ENCODE data around the gene DNAJC22.
"Not testable (repeated sequence)": the region's sequence is repeated elsewhere in the genome, so short reads cannot be mapped to it uniquely, and the experiment has no call there.

DNAJC22 gene

DNA sequence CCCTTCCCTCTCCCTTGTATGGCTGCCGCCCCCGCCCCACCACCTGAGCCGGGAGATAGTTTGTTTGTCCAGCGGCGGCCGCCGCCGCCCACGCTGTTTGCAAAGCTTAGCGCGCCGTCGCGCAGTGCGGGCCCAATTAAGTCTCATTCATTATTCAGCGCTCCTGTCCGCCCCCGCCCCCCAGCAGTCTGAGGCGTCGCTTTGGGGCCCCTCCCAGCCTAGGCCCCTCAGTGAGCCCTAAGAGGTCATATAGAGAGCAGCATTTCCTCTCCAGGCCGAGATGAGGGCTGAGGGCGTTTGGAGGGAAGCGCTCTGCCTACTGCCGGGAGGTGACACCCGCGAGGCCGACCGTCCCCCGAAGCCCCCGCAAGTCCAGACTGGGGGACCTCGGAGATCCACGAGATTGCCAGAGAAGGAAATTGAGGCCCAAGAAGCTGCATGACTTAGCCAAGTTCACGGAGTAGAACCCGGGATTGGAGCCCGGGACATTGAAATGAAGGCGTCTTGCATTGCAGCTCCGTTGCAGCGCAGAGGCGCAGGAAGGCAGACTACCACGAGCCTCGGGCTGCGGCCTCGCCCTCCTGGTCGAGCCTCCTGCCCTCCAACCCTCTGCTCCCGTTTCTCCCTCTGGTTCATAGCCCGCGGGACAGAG lies at the start of gene DNAJC22:
DNAJC22 (plus strand) TSS at position 230 of the 652 bp plus-strand sequence. CDS start 1,985 bp downstream, outside the sequence.
- peak; percentile 72 for DNase-seq

DNA sequence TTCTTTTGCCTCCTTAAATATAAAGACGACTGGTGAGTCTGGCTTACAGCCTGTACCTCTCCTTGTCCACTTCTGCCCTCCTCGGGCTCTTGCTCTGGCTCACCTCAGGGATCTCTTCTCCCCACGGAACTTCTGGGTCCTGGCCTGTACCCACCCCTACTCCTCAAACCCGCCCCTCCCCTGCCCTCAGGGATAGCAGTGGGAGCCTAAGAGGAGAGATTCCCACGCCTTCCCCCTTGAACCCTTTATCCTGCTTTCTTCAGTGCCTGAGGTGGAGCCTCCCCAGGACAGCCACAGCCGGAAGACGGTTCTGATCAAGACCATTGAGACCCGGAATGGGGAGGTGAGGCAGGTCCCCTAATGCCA lies 49.0 kb upstream of the DNAJC22 start:
- no peak for DNase-seq

DNA sequence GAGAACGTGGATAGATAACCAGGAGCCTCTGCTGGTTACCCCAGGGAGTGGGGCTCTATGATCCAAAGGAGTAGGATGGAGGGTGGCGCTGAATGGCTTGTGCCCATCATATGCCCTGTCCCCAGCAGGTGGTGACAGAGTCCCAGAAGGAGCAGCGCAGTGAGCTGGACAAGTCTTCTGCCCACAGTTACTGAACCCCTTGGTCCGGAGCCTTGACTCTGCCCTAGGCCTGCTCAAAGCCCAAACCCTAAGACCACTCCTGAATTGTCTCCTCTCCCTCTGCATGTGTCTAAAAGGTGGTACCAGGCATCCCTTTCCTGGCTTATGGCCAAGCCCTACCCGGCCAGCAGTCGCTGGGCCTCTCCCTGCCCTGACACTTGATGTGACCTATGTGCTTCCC lies 48.5 kb upstream of the DNAJC22 start:
- DNase-seq: no peak

DNA sequence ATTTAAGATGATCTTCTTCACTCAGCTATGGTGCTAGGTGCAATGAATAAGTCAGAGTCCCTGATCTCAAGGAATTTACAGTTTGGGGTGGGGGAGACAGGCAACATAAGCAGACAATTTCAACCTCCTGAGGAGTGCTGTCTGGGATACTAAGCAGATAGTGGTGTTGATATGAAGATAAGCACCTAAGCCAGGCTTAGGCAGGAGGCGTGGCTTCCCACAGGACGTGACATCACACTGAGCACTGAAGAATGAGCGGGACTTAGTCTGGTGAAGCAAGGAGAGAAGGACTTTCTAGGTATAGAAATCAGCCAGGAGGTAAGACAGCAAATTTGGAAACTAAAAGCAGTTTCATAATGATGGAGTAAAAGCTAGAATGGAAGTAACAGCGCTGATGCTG lies 44.9 kb upstream of the DNAJC22 start:
- no peak for DNase-seq

DNA sequence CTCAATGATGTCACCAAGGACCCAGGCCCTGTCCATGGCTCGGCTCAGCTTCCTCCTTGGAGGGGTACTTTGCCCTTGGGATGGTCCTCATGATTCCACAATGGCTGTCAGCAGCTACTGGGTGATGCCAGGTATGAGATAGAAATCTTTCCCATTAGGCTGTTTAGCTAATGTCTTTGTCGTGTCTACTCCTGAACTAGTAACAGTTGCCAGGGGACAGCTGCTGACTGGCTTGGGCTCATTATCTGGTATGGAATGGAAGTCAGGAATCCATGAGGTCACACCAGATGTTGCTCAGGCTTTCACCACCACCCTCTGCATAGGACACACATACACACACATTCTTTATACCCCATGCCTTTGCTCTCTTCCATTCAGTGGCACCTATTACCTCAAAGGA lies 42.5 kb upstream of the DNAJC22 start:
- DNase-seq: no peak

DNA sequence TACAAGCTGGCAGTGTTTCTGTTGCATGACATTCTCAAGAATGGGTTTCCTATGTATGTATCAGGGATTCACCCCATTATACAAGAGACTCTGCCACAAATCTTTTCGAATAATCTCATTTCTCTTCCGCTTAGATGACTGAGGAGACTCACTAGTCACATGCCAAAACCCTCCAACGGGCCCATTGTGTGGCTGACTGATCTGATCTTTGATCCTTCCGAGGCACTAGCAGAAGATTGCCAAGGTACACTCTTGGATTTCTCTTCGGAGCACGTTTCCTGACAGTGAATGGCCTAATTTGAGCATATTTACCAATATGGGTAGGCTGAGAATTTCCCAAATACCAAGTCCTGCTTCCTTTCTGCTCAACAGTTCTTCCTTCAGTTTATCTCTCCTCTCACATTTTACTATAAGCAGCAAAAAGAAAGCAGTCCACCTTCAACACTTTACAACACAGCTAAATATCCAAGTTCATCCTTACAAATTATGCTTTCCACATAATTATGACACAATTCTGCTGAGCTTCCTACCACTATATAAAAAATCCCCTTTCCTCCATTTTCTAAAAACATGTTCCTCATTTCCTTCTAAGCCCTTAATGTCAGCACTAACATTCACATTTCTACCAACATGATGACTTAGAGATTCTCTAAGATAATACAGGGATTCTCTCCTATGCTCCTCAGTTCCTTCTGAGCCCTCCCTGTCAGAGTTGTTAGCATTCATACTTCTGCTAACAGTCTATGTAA lies 40.8 kb upstream of the DNAJC22 start:
- DNase-seq: no peak

DNA sequence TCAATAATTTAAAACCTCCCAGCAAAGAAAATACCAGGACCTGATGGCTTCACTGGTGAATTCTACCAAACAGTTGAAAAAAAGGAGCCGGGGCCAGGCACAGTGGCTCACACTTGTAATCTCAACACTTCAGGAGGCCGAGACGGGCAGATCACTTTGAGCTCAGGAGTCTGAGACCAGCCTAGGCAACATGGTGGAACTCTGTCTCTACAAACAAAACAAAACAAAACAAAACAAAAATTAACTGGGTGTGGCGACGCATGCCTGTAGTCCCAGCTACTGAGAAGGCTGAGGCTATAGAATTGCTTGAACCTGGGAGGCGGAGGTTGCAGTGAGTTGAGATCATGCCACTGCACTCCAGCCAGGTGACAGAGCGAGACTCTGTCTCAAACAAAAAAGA lies 37.3 kb upstream of the DNAJC22 start:
- no peak for DNase-seq

DNA sequence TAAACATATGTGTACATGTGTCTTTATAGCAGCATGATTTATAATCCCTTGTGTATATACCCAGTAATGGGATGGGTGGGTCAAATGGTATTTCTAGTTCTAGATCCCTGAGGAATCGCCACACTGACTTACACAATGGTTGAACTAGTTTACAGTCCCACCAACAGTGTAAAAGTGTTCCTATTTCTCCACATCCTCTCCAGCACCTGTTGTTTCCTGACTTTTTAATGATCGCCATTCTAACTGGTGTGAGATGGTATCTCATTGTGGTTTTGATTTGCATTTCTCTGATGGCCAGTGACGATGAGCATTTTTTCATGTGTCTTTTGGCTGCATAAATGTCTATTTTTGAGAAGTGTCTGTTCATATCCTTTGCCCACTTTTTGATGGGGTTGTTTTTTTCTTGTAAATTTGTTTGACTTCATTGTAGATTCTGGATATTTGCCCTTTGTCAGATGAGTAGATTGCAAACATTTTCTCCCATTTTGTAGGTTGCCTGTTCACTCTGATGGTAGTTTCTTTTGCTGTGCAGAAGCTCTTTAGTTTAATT lies 36.2 kb upstream of the DNAJC22 start:
- not testable (repeated sequence) for DNase-seq

DNA sequence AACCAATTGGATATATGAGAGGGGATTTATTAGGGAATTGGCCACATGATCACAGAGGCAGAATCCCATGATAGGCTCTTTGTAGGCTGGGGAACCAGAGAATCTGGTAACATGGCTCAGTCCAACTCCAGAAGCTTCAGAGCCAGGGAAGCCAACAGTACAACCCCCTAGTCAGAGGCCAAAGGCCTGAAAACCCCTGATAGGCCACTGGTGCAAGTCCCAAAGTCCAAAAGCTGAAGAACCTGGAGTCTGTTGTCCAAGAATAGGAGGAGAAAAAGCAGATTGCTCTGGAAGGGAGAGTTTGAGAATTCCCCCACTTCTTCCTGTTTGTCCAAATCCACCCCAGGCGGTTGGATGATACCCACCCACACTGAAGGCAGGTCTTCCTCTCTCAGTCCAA lies 31.9 kb upstream of the DNAJC22 start:
- no peak for DNase-seq

DNA sequence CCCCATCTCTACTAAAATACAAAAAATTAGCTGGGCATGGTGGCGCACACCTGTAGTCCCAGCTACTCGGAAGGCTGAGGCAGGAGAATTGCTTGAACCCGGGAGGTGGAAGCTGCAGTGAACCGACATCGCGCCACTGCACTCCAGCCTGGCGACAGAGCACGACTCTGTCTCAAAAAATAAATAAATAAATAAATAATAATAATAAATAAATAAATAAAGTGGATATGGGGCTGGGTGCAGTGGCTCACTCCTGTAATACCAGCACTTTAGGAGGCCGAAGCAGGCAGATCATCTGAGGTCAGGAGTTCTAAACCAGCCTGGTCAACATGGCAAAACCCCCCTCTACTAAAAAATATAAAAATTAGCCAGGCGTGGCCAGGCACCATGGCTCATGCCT lies 29.6 kb upstream of the DNAJC22 start:
- not testable (repeated sequence) for DNase-seq

DNA sequence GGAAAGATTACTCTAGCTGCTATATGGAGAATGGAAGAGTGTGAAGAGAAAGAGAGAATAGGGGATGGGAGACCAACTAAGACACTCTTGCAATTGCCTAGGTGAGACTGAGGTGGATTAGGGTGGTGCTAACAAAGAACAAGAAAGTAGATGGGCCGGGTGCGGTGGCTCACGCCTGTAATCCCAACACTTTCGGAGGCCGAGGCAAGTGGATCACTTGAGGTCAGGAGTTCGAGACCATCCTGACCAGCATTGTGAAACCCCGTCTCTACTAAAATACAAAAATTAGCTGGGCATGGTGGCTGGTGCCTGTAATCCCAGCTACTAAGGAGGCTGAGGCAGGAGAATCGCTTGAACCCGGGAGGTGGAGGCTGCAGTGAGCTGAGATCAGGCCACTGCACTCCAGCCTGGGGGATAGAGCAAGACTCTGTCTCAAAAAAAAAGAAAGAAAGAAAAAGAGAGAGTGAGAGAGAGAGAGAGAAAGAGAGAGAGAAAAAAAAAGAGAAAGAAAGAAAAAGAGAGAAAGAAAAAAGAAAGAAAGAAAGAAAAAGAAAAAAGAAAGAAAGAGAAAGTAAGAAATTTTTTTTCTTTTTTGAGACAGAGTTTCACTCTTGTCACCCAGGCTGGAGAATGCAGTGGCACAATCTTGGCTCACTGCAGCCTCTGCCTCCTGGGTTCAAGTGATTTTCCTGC lies 26.1 kb upstream of the DNAJC22 start:
- not testable (repeated sequence) for DNase-seq

DNA sequence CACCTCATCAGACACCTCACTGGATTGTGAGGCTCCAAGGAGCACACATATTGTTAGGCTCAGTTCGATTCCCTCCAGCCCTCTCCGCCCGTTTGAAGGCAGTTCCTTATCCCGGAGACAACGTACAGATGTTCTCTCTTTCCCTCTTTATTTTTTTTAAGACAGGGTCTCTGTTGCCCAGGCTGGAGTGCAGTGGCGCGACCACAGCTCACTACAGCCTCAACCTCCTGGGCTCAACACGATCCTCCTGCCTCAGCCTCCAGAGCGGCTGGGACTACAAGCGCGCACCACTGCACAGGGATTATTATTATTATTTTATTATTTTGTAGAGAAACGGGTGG lies 24.4 kb upstream of the DNAJC22 start:
- DNase-seq: no peak

DNA sequence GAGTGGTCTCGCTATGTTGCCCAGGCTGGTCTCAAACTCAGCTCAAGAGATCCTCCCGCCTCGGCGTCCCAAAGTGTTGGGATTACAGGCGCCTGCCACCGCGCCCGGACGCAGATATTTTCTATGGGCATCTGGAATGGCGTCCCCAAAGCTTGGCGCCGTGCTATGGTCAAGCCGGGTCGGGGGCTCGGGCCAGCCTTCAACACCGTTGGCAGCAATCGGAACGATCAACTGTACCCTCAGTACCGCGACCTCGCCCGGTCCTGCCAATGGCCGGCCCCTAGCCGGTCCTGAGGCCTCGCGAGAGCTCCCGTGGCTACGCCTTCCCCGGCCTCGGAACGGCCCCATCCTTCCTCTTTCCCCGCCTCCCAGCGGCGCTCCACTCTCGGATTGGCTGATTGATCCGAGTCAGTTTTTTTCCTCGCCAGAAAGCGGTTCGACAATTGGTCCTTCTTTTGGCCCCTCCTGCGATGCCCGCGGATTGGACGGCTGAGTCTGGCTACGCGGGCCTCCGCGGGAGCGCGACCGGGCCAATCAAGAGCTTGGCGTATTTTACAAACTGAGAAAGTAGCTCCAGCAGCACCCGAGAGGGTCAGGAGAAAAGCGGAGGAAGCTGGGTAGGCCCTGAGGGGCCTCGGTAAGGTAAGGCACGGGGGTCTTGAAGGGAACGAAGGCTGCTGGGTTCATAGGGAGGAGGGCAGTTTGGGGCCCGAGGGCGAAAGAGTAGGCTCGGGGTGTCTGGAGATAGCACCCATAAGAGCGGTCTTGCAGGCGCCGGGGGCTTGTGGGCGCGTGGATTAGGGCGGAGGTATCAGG lies 23.8 kb upstream of the DNAJC22 start, which contains the start of gene TROAP:
TROAP (plus strand) TSS at position 548 of the 816 bp plus-strand sequence. CDS start 354 bp downstream, outside the sequence.
- DNase-seq: peak; percentile 100

DNA sequence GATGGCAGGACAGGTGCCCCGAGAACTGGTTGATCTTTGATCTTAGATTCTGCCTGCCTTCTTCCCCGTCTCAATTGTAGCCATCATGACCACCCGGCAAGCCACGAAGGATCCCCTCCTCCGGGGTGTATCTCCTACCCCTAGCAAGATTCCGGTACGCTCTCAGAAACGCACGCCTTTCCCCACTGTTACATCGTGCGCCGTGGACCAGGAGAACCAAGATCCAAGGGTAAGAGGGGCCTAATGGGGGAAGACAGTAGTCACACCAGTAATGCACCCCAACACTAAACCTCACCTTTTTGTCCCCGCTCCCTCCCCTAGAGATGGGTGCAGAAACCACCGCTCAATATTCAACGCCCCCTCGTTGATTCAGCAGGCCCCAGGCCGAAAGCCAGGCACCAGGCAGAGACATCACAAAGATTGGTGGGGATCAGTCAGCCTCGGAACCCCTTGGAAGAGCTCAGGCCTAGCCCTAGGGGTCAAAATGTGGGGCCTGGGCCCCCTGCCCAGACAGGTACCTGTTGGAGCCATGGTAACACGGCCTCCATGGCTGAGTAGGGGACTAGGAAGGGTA lies 23.1 kb upstream of the DNAJC22 start:
- no peak for DNase-seq

DNA sequence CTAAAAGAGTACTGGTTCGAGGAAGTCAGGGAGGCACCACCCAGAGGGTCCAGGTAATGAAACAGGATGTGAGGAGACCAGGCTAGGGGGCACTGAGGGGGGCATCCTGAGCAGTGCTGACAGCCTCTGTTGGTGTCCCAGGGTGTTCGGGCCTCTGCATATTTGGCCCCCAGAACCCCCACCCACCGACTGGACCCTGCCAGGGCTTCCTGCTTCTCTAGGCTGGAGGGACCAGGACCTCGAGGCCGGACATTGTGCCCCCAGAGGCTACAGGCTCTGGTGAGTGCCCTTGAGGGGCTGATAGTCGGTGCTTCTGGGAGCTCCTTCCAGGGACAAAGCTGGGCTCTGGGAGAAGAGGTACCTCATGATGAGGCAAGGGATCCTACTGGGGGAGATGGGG lies 21.1 kb upstream of the DNAJC22 start:
- DNase-seq: no peak

DNA sequence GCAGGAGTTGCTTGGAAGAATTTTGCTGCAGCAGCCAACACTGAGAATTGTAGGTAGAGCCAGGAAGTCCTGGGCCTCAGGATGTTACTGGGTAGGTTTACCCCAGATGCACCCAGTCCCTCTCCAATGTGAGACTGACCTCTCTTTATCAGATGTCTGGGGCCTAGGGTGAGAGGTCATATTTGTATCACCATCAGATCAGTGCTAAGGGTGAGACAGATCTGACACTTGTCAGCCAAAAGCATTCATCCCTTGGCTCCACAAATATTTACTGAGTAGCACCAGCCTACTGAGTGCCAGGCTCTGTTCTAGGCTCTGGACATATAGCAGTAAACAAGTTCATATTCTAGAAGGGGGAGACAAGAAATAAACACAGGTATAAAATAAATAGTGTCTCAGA lies 19.3 kb upstream of the DNAJC22 start:
- DNase-seq: no peak

DNA sequence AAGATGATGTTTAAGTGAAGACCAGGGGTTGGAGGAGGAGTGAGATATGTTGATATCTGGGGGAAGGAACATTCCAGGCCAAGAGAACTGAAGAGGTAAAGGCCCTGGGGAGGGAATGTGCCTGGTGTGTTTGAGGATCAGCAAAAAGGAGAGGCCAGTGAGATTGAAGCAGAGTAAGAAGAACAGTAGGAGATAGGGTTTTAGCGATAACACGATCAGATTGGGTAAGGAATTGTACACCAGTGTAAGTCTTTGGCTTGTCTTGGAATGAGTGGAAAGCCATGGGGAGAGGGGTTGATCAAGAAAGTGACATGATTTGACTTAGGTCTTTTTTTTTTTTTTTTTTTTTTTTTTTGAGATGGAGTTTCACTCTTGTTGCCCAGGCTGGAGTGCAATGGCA lies 18.8 kb upstream of the DNAJC22 start:
- no peak for DNase-seq

DNA sequence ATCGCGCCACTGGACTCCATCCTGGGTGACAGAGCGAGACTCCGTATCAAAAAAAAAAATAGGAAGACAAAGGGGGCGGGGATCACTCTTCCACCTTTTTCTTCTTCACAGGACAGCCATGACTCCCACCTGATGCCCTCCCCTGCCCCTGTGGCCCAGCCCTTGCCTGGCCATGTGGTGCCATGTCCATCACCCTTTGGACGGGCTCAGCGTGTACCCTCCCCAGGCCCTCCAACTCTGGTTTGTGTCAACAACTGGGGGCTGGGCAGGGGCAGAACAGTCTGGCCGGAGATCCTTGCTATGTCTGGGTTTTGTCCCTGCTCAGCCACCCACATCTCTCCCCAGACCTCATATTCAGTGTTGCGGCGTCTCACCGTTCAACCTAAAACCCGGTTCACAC lies 17.9 kb upstream of the DNAJC22 start:
- DNase-seq: no peak

DNA sequence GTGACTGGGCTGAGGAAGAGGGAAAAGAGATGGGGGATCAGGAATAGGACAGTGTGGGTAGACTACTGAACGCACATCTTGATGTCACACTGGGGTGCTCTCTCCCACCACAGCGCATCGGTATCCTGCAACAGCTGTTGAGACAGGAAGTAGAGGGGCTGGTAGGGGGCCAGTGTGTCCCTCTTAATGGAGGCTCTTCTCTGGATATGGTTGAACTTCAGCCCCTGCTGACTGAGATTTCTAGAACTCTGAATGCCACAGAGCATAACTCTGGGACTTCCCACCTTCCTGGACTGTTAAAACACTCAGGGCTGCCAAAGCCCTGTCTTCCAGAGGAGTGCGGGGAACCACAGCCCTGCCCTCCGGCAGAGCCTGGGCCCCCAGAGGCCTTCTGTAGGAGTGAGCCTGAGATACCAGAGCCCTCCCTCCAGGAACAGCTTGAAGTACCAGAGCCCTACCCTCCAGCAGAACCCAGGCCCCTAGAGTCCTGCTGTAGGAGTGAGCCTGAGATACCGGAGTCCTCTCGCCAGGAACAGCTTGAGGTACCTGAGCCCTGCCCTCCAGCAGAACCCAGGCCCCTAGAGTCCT lies 16.6 kb upstream of the DNAJC22 start:
- no peak for DNase-seq

DNA sequence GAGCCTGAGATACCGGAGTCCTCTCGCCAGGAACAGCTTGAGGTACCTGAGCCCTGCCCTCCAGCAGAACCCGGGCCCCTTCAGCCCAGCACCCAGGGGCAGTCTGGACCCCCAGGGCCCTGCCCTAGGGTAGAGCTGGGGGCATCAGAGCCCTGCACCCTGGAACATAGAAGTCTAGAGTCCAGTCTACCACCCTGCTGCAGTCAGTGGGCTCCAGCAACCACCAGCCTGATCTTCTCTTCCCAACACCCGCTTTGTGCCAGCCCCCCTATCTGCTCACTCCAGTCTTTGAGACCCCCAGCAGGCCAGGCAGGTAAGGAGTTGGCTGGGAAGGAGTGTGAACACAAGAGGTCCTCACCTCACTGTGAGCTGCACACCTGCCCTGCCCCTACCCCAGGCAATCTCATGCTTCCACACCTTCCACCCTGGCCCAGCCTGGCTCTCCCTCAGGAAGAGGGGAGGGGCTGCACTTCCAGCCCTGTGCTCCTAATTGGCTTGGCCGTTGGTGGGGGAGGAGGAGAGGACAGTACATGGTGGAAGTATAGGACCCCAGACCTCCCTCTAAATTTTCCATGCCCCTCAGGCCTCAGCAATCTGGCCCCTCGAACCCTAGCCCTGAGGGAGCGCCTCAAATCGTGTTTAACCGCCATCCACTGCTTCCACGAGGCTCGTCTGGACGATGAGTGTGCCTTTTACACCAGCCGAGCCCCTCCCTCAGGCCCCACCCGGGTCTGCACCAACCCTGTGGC lies 15.9 kb upstream of the DNAJC22 start:
- no peak for DNase-seq
